Measurements from ENCODE around the gene GPR132. TPM values are rescaled to one million over a fixed set of nuclear protein-coding genes. Genes with fewer than 3 reads are reported as not detected.

Gene GPR132
- total RNA-seq, 1 experiment from 2014 or later, result 0.10 TPM

- POLR2A ChIA-PET, result no interaction called here
- no peak for TF ChIP-seq ZNF274 (IDR thresholded peaks at IDR 0.05; ENCODE audit: low read depth, low read length)
- TF ChIP-seq SRF (IDR thresholded peaks at IDR 0.05; ENCODE audit: low read depth), result no peak
- no peak for TF ChIP-seq FOSL1 (IDR thresholded peaks at IDR 0.05; ENCODE audit: low read depth)
- no peak for TF ChIP-seq CTCF (IDR thresholded peaks at IDR 0.05 in 2 of 3, conservative IDR thresholded peaks at IDR 0.05 in 1 of 3; ENCODE audit: borderline replicate concordance in 1 of 3, insufficient read depth in 1 of 3, low read depth in 2 of 3, low read length in 2 of 3)
- TF ChIP-seq RAD21 (IDR thresholded peaks at IDR 0.05; ENCODE audit: low read depth), result no peak
- no peak for TF ChIP-seq EGR1 (IDR thresholded peaks at IDR 0.05; ENCODE audit: low read depth)
- TF ChIP-seq MAX (IDR thresholded peaks at IDR 0.05), result no peak
- TF ChIP-seq JUND (IDR thresholded peaks at IDR 0.05), result no peak
- TF ChIP-seq EZH2 (IDR thresholded peaks at IDR 0.05), result no peak
- TF ChIP-seq REST (IDR thresholded peaks at IDR 0.05; ENCODE audit: low read depth), result no peak
- no peak for TF ChIP-seq ELF1 (IDR thresholded peaks at IDR 0.05; ENCODE audit: borderline replicate concordance, low read depth)
- TF ChIP-seq CEBPB (IDR thresholded peaks at IDR 0.05; ENCODE audit: low read depth), result no peak
- TF ChIP-seq ZFX (IDR thresholded peaks at IDR 0.05), result no peak
- ATAC-seq (no peak), DNase-seq (ENCODE audit: low read depth, low spot score) (no peak)
- Histone ChIP-seq H3K4me2 (ENCODE audit: low read length) (no peak overlapping the region), H3K27me3 (ENCODE audit: insufficient read depth, low read length) (no peaks in the 10 kb centered on the region), H3K36me3 (ENCODE audit: control insufficient read depth in 1 of 2, insufficient read depth in 2 of 2, low read length in 2 of 2) (no peaks in the 10 kb centered on the region), H3K9me2 (ENCODE audit: insufficient read depth) (no peaks in the 10 kb centered on the region), H3K9me3 (ENCODE audit: control insufficient read depth in 1 of 2, insufficient read depth in 1 of 2, low read depth in 1 of 2, low read length in 2 of 2) (no peaks in the 10 kb centered on the region), H3K4me1 (ENCODE audit: control insufficient read depth in 1 of 2, insufficient read depth in 2 of 2, low read length in 2 of 2) (peaks cover 0 to 19% of the 10 kb centered on the region in 2 experiments; a peak in 3 of 4 replicates), H2AFZ (ENCODE audit: low read depth, low read length, poor library complexity, severe bottlenecking) (no peak overlapping the region), H3K9ac (ENCODE audit: low read length) (no peak overlapping the region), H3K79me2 (ENCODE audit: insufficient read depth, low read length) (no peaks in the 10 kb centered on the region), H3K4me3 (replicated peaks in 1 of 2; ENCODE audit: low read depth in 1 of 2, low read length in 2 of 2) (no peak overlapping the region), H4K20me1 (ENCODE audit: insufficient read depth) (no peaks in the 10 kb centered on the region), H3K27ac (ENCODE audit: low read depth, low read length) (no peak overlapping the region)
- CTCF ChIA-PET, result interaction anchor here (1.5 kb wide), 1 partner anchor 16 kb away, joined by 3 read pairs; no protein-coding TSS in a partner anchor
- BruUV-seq (replicated peaks), result no TSS peak
- RAD21 ChIA-PET (ENCODE audit: low non-redundant PET in 1 of 2, low total read pairs in 2 of 2, uncharacterized antibody in 2 of 2, unreplicated experiment in 2 of 2), result no interaction called here
- intact Hi-C loops (cut with micrococcal nuclease), result no loop called here
These were observed 3.2 kb downstream of the GPR132 start for GRCh38 chr14:105062048-105062433.
